ENCODE results near the gene SH2D3C. TPM values are rescaled to one million over a fixed set of nuclear protein-coding genes. Genes with fewer than 3 reads are reported as not detected.

SH2D3C gene
- total RNA-seq, 4 donors from 2014 or later: 6.8 to 23.0 (median 8.4) TPM

- no peak for TF ChIP-seq CTCF (IDR thresholded peaks at IDR 0.05; ENCODE audit: low read depth)
These were observed 33.5 kb upstream of the SH2D3C start for GRCh38 chr9:127812011-127812410.

DNA sequence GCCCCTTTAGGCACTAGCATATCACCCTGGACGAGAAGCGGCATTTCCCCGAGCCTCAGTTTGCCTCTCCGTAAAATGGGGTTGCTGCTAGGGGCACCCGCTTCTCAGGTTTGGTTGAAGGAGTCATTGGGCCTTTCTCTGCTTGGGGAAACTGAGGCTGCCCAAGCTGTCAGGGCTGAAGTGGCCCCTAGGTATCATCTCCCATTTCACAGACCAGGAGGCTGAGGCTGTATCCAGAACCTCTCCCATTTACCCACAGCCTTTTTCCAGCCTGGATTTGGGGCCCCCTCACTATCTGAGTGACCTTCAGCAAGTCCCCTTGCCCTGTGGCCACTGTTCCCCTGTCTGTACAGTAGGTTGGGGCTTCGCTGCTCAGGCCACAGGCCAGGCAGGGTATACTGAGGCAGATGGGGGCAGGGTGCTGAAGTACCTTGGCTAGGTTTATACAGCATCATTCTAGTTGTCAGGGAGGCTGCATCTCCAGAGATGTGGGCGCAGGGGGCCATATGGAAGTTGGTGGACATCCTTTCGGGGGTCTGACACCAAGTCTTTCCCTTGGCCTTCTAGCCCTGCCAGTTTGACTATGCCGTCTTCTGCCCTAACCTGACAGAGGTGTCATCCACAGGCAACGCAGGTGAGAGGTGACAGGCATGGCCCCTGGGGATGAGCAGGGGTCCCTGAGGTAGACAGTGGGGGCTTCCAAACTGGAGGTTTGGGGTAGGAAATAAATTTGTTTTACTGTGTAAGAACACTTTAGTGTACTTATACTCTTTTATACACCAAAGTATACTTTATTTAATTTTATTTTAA, 32.1 kb upstream of the SH2D3C start:
- no peak for TF ChIP-seq CTCF (IDR thresholded peaks at IDR 0.05; ENCODE audit: low read depth)

DNA sequence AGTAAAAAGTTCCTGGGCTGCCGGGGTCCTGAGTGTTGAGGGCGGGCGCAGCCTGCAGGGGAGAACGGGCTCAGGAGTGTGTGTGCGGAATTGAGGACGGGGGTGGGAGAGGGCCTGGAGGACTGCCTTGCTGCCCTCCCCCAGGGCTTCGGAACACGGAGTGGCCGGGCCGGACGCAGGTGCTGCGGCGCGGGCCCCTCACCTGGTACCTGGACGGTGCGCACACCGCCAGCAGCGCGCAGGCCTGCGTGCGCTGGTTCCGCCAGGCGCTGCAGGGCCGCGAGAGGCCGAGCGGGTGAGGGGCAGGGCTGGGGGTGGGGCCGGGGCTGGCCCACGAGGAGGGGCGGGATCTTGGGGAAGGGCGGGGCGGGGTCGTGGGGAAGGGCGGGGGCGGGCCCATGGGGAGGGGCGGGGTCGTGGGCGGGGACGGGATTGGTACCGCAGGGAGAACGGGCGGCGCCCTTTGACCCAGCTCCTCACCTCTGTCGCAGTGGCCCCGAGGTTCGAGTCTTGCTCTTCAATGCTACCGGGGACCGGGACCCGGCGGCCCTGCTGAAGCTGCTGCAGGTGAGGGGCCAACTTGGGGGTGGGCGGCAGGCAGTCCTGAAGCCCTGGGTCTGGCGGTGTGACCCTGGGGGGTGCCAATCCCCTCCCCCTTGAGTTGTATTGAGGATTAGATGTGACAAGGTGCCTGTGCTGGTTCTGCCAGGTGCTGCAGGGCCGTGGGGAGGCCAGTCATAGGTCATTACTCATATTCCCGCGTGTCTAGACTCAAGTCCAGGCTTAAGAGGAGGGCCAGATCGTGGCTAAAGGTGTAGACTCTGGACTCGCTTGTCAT, 31.3 kb upstream of the SH2D3C start:
- no peak for TF ChIP-seq CTCF (IDR thresholded peaks at IDR 0.05; ENCODE audit: low read depth)

- TF ChIP-seq CTCF (IDR thresholded peaks at IDR 0.05; ENCODE audit: low read depth): no peak
These were observed 30.6 kb upstream of the SH2D3C start for GRCh38 chr9:127809002-127809539.

GRCh38 chr9:127808347-127809001, 30.0 kb upstream of the SH2D3C start:
- no peak for TF ChIP-seq CTCF (IDR thresholded peaks at IDR 0.05; ENCODE audit: low read depth)

GRCh38 chr9:127806871-127807270, 28.4 kb upstream of the SH2D3C start:
- TF ChIP-seq CTCF (IDR thresholded peaks at IDR 0.05; ENCODE audit: low read depth): no peak
